Neutrophil (primary cell): ENCODE measurements around the gene FGF3.

Experiments
- H3K27ac ChIP-seq: fragments of 200-600 bp; sonication (generic); 2 replicates; pipeline ENCODE4 v1.5.1; 2016; ENCODE audit warnings: mild to moderate bottlenecking, moderate library complexity
- H3K27me3 ChIP-seq: fragments of 200-600 bp; sonication (generic); 2 replicates; pipeline ENCODE4 v1.6.0; 2016; ENCODE audit warnings: mild to moderate bottlenecking
- H3K36me3 ChIP-seq: fragments of 200-600 bp; sonication (generic); 2 replicates; pipeline ENCODE4 v1.5.1; 2017
- H3K4me1 ChIP-seq, 2 experiments: fragments of 200-600 bp in 1 of 2; sonication (generic) in 1 of 2; 1 replicate in 1 of 2; 2 replicates in 1 of 2; pipeline versions ENCODE4 v1.5.1 to v1.6.1; 2013 to 2016; ENCODE audit warnings: low read depth in 1 of 2, low read length in 1 of 2, mild to moderate bottlenecking in 1 of 2, moderate library complexity in 1 of 2; ENCODE audit not compliant: control insufficient read depth in 1 of 2, insufficient read depth in 1 of 2
- H3K4me3 ChIP-seq, 2 experiments: fragments of 200-600 bp in 1 of 2; sonication (generic) in 1 of 2; 1 replicate in 1 of 2; 2 replicates in 1 of 2; pipeline ENCODE4 v1.5.1; 2013 to 2016; ENCODE audit warnings: low read depth in 1 of 2, low read length in 1 of 2, mild to moderate bottlenecking in 1 of 2, moderate library complexity in 1 of 2
- H3K9me3 ChIP-seq: fragments of 200-600 bp; sonication (generic); 2 replicates; pipeline ENCODE4 v1.5.1; 2016
- TF ChIP-seq, protein P1 (sequence below): fragments of 200-600 bp; sonication (generic); IDR thresholded peaks from 2 replicates; pipeline ENCODE4 v1.5.1; 2016; ENCODE audit warnings: antibody characterized with exemption

The FGF3 gene

DNA sequence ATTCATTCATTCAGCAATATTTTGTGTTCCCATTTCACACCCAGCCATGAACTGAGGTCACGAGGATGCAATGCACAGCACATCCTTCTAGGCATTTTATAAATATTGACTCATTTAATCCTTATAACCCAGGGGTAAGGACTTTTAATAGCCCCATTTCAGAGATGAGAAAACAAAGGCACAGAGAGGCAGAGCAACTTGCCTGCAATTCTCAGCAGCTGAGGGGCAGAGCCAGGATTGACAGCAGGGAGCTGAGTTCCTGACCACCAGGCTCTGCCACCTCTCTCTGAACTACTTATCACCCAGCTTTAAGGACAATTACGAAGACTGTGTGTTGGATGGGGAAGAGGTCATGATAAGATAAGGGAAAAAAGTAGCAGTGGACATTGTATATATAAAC, 12.8 kb upstream of the FGF3 start:
- TF ChIP-seq, protein P1, sequence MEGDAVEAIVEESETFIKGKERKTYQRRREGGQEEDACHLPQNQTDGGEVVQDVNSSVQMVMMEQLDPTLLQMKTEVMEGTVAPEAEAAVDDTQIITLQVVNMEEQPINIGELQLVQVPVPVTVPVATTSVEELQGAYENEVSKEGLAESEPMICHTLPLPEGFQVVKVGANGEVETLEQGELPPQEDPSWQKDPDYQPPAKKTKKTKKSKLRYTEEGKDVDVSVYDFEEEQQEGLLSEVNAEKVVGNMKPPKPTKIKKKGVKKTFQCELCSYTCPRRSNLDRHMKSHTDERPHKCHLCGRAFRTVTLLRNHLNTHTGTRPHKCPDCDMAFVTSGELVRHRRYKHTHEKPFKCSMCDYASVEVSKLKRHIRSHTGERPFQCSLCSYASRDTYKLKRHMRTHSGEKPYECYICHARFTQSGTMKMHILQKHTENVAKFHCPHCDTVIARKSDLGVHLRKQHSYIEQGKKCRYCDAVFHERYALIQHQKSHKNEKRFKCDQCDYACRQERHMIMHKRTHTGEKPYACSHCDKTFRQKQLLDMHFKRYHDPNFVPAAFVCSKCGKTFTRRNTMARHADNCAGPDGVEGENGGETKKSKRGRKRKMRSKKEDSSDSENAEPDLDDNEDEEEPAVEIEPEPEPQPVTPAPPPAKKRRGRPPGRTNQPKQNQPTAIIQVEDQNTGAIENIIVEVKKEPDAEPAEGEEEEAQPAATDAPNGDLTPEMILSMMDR, result no peak
- Histone ChIP-seq H3K9me3 (no peaks in the 10 kb centered on the region), H3K27me3 (peaks cover 67% of the 10 kb centered on the region), H3K36me3 (no peaks in the 10 kb centered on the region), H3K4me3 (no peak overlapping the region), H3K27ac (no peak overlapping the region), H3K4me1 (no peaks in the 10 kb centered on the region)

DNA sequence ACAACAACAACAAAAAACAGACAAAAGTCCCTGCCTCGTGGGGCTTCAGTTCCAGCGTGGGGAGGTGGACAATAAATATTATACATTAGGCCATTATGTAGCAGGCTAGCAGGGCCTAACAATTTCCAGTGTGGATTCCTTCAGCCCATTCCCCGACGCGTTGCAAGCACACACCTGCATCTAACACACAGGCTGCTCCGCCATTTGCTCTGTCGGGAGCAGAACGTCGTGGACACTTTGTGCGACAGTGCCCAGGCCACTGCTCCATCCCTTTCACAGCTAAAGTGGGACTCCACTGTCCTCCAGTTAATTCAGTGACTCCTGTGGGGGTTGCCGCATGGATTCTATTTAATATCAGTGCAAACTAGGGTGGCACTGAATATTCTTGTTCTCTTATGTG, 10.9 kb upstream of the FGF3 start:
- H3K4me3 ChIP-seq, result no peak overlapping the region
- peaks cover 48% of the 10 kb centered on the region for H3K27me3 ChIP-seq
- H3K9me3 ChIP-seq, result no peaks in the 10 kb centered on the region
- TF ChIP-seq, protein P1, result no peak
- no peaks in the 10 kb centered on the region for H3K36me3 ChIP-seq
- no peaks in the 10 kb centered on the region for H3K4me1 ChIP-seq
- H3K27ac ChIP-seq, result no peak overlapping the region

DNA sequence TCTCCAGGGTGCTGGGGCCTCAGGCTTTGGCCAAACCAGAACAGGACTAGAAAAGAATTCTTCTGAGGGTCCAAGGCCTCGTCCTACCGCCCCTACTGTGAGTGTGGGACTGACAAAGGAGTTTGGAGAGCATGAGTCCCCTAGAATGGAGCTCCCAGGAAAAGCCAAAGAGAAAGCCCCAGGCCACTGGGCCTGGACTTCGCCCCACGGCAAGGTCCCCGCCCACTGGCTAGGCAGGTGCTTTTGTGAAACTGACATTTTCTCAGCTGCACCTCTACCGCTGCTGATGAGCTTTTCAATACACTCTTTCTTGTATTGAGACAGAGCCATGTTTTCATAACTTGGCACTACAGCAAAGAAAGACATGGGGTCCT, 9.7 kb upstream of the FGF3 start:
- Histone ChIP-seq H3K4me3 (no peak overlapping the region), H3K9me3 (no peaks in the 10 kb centered on the region), H3K36me3 (no peaks in the 10 kb centered on the region), H3K4me1 (no peaks in the 10 kb centered on the region), H3K27ac (no peak overlapping the region), H3K27me3 (peaks cover 40% of the 10 kb centered on the region)
- TF ChIP-seq, protein P1, result no peak

GRCh38 chr11:69828276-69828970, 9.2 kb upstream of the FGF3 start:
- H3K4me1 ChIP-seq, result no peaks in the 10 kb centered on the region
- no peaks in the 10 kb centered on the region for H3K9me3 ChIP-seq
- H3K27ac ChIP-seq, result no peak overlapping the region
- no peak overlapping the region for H3K4me3 ChIP-seq
- peaks cover 40% of the 10 kb centered on the region for H3K27me3 ChIP-seq
- no peaks in the 10 kb centered on the region for H3K36me3 ChIP-seq
- TF ChIP-seq, protein P1, result no peak

DNA sequence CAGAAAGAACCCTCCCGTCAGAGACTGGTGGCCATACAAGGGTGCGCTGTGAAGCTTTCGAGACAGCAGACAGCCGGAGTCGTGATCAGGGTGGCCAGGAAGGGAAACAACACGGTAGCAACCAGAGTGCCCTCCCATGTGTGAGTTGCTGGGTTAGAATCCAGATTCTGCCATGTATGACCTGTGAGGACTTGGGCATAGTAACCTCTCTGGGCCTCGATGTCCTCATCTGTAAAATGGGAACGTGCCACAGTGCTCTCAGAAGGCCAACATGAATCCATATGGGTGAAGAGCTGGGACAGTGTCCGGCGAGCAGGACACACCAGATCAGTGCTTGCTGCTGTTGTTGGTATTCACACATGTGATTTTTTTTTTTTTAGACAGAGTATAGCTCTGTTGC, 7.6 kb upstream of the FGF3 start:
- Histone ChIP-seq H3K9me3 (no peaks in the 10 kb centered on the region), H3K4me1 (no peaks in the 10 kb centered on the region), H3K27me3 (peaks cover 40% of the 10 kb centered on the region), H3K27ac (no peak overlapping the region), H3K36me3 (no peaks in the 10 kb centered on the region), H3K4me3 (no peak overlapping the region)
- TF ChIP-seq, protein P1, result no peak
